ENCODE data around the gene ARL13A.
A peak's percentile ranks its signal among the peaks of the same experiment; 100 is the strongest.
"Not testable (repeated sequence)": the region's sequence is repeated elsewhere in the genome, so short reads cannot be mapped to it uniquely, and the experiment has no call there.

The ARL13A gene

GRCh38 chrX:100969408-100969807, at the start of gene ARL13A:
ARL13A (plus strand) TSS chrX:100969708; CDS start chrX:100973690, 3,982 bp downstream.
- no peak for DNase-seq

DNA sequence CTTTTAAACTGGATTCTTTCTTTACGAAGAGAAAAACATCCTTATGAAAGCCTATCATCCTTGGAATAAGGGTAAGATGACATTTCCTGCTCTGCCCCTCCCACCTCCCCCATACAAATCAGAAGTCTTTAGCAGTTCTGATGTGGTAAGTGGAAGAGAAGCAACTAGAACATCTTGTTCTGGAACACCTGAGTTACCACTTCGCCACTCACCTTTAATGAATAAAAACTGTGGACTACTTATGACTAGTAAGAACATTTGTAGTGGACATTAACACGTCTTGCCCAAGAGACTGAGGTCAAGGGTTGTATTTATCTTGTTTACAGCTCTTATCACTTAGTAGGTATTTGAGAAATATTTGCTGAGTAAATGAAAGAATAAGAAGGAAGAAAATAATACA, 45.1 kb upstream of the ARL13A start:
- no peak for DNase-seq

DNA sequence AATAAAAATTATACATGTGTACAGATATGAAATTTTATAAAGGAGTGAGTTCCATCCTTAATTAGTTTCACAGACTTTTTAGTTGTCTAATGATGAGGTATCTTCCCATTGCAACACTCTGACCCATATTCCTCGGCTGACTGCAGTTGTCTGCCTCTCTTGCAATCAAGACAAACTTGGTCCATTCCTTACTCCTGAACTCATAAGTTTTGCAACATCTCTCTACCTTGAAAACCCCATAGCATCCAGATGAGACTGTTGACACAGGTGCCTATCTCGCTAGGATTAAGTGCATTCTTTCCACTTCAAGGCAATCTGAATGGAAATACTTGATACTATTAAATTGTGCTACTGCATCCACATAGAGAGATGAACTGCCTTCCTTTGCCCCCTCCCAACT, 43.1 kb upstream of the ARL13A start:
- DNase-seq: no peak

DNA sequence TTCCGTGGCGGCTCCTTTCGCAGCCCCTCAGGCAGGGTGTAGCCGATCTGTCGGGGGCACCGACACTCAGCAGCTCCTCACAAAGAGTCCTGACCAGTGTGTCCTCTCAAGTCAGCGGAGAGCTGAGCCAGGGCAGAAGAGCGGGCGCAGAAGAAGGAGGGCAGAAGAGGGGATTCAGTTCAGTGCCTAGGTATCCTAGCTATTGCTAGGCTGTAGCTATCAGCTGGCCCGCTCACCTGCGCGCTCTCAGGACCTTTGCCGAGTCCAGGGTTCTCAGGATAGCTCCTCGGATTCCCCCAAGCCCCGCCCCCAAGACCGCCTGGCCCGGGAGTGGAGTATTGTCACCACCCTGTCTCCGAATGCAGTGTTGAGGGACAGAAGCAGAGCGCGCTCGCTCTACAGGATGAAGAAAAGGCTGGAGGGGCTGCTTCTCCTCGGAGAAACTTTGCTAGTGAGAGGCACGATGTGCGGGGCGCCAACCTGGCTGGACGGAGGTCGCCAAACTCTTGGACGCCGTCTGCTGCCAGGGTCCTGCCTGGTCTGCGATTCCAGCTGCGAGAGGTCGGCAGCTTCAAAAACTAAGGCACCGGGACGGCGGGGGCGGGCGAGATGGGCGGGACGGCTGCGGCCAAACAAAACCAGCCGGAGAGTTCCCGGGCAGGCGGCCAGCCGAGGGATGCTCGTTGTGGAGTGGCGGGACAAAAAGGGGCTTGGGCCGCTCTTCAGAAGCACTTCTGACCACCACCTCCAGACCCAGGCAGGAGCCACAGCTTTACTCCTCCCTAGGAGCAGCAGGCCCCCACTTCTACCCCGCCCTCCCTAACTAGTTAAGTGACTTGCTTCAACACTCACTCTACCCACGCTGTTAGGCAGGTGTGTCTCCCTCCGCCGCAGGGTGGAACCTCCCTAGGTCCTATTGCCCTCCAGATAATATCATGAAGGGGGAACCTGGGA, 40.6 kb upstream of the ARL13A start, which contains the start of gene XKRX:
XKRX (minus strand) TSS at position 258 of the 954 bp plus-strand sequence. CDS start 613 bp downstream, outside the sequence.
- peak; percentile 18 for DNase-seq

- no peak for DNase-seq
Measured at GRCh38 chrX:100931218-100931924, 38.1 kb upstream of the ARL13A start.

DNA sequence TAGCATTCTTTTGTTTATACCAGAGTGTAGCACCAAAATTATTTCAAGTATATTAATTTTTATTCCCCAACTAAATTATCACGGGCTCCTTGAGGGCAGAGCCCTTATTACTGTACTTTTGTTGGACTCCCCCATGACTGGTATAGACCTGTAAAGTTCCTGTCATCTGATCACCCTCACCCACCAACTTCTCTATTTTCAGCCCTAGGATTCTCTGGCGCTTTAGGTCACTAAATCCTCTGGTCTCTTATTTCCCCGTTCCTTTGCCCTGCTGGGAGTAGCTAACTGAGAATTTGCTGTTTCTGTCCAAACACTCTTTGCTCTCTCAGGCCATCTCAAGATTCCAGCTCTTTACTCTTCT, 37.6 kb upstream of the ARL13A start:
- no peak for DNase-seq

DNA sequence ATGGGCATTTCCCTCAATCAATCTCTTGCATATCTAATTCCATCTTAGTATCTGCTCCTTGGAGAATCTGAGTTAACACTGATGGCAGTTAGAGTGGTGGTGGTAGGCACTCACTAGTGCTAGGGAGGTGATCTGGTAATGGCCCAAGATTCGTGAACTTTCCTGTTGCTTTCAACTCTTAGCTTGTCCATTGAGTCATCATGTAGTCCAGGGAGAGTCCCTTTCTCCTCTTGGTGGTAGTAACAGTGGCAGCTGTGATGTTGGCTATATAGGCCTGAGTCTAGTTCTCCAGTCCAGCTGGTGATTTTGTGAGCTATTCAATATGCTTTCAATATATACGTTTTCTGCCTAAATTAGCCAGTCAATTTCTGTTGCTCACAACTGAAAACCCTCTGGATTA, 33.7 kb upstream of the ARL13A start:
- DNase-seq: no peak

GRCh38 chrX:100939333-100939732, 30.2 kb upstream of the ARL13A start:
- DNase-seq: no peak

GRCh38 chrX:100944601-100945000, 24.9 kb upstream of the ARL13A start:
- DNase-seq: no peak

GRCh38 chrX:100946299-100946927, 23.1 kb upstream of the ARL13A start:
- no peak for DNase-seq

DNA sequence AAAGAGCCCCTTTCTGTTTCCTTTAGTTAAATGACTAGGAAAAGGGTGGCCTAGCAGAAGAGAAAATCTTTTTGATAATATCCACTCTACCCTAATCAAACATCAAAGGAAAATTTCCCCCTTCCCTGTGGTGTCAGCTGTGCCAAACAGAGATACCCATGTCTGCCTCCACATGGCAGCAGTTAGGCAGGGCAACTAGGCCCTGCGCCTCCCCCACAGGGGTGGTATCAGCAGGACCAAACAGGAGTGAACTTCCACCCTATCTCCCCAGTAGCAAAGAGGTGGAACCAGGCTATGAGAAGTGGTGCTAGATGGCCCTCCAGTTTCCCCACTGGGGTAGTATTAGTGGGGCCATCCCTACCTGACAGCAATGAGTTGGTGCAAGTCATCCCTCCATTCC, 21.0 kb upstream of the ARL13A start:
- no peak for DNase-seq

GRCh38 chrX:100962811-100963210, 6.7 kb upstream of the ARL13A start:
- DNase-seq: no peak

DNA sequence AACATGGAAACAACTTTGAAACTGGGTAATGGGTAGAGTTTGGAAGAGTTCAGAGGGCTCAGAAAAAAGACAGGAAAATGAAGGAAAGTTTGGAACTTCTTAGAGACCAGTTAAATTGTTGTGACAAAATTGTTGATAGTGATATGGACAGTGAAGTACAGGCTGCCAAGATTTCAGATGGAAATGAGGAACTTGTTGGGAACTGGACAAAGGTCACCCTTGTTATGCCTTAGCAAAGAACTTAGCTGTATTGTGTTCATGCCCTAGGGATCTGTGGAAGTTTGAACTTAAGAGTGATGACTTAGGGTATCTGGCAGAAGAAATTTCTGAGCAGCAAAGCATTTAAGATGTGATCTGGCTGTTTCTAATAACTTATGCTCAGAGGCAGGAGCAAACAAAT, 5.1 kb upstream of the ARL13A start:
- no peak for DNase-seq

- no peak for DNase-seq
Measured at GRCh38 chrX:100969936-100970335, 428 bp downstream of the ARL13A start.

DNA sequence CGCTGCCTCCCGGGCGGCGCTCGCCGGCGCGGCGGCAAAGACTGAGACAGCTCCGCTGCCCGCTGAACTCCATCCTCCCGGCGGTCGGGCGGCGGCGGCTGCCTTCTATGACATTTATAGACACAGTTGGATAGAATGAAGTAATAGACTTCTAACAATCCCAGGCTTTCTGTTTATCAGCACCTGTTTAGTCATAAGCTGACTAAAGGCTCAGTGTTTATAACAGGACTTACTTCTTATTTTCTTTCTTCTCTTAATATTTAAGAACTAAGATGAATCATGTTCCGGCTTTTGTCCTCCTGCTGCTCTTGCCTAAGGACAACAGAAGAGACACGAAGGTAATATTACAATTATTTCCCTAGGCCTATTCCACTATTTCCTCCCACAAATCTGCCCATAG, 3.9 kb downstream of the ARL13A start:
- no peak for DNase-seq

GRCh38 chrX:100975212-100975611, 5.7 kb downstream of the ARL13A start:
- DNase-seq: no peak

DNA sequence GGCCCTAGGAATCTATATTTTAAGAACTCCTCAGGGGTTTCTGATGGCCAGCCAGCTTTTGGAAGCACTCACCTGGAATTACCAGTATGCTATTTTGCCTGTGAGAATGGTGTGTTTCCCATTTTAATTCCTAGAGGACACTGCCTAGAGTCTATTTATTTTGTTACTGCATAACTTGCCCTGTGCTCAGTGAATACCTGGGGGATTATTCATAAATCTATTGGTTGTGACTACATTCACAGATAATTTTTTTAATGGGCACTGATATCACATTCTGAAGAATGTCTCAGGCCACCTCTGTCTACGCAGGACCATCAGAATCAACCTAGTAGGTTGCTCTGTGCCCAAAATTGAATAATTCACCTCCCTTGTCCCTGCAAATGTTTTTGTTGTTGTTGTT, 6.7 kb downstream of the ARL13A start:
- no peak for DNase-seq

GRCh38 chrX:100979881-100980607, 10.5 kb downstream of the ARL13A start:
- no peak for DNase-seq

DNA sequence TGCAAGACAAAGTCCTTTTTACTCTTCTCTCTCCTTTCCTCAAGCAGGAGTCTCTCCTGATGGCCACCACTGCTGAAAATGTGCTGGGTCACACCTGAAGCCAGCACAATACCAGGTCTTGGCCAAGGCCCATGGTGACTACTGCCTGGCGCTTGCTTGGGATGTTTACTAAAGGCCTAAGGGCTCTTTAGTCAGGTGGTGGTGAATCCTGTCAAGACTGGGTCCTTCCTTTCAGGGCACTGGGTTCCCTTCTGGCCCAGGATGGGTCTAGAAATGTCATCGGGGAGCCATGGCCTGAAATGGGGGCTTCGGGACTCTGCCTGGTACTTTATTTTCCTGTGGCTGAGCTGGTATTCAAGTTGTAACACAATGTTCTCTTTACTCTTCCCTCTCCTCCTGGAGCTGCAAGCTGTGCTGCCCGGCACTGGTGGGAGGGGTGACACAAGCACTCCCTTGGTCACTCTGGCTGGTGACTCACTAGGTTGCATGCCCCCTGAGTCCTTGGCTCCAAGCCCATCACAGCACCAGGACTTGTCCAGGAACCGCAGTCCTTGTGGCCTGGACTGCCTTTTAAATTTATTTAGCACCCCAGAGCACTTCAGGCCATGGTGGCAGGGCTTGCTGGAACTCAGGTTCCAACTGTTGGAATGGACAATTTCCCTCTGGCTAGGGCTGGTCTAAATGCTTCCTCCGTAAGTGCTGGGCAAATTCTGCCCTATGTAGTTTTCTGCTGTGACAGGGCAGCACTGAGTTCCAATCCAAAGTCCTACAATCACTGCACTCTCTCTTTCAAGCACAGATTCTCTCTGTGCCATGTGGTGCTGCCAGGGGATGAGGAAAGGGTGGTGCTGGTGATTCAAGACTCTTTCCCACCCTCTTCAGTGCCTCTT, 11.3 kb downstream of the ARL13A start:
- DNase-seq: no peak

DNA sequence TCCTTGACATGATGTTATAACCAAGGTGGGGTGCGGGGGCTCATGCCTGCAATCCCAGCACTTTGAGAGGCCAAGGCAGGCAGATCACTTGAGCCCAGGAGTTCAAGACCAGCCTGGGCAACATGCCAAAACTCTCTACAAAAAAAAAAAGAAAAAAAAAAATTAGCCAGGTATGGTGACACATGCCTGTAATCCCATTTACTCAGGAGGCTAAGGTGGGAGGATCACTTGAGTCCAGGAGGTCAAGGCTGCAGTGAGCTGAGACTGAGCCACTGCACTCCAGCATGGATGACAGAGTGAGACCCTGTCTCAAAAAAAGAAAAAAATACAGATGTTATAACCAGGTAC, 12.0 kb downstream of the ARL13A start:
- not testable (repeated sequence) for DNase-seq

- no peak for DNase-seq
Measured at GRCh38 chrX:100984818-100985217, 15.3 kb downstream of the ARL13A start.

DNA sequence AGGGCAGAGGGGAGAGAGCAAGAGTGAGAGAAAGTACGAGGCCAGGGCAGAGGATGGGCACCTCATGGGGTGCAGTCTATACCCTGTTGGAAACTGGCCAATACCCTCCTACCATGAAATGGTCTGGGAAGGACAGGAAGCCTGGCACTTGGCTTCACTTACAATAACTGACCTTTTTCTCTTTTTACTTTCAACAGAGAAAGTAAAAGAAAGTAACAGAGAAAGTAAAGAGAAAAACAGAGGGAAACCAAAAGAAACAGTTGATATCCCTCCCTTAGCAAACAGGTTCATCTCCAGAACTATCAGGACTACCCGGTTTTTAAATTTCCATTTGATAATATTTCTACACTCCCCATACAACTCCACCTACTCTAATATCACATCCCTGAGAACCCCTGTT, 20.6 kb downstream of the ARL13A start:
- no peak for DNase-seq

Measured in NCI-H2107 (cell line).